ENCODE measurements around the gene MKNK1.

DNA sequence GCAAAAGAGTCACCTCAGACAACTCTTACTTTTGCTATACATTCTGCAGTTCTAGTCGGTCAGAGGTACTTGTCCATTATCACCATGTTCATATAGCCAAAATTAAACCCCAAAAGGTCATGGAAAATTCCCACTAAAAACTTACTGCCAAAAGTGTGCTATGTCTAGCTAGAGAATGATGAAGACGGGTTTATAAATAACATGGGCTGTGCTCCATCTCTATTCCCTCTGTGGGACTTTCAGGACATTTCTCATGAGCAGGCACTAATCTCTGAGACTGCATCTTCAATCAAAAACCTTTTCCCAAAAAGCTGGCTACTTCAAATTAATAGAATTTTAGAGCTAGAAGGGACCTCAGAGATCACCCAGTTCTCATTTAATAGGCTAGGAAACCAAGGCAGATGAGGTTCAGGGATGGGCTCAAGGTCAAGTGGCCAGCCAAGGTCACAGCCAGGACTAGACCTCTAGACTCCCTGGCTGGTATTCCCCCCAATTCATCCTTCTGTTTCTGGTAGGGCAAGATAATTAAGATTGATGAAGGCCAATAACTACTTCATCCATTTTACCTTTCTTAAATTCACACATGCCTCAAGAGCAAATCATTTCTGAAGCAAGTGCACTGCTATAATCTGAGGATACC lies 33.5 kb upstream of the MKNK1 start:
- TF ChIP-seq, protein P1, sequence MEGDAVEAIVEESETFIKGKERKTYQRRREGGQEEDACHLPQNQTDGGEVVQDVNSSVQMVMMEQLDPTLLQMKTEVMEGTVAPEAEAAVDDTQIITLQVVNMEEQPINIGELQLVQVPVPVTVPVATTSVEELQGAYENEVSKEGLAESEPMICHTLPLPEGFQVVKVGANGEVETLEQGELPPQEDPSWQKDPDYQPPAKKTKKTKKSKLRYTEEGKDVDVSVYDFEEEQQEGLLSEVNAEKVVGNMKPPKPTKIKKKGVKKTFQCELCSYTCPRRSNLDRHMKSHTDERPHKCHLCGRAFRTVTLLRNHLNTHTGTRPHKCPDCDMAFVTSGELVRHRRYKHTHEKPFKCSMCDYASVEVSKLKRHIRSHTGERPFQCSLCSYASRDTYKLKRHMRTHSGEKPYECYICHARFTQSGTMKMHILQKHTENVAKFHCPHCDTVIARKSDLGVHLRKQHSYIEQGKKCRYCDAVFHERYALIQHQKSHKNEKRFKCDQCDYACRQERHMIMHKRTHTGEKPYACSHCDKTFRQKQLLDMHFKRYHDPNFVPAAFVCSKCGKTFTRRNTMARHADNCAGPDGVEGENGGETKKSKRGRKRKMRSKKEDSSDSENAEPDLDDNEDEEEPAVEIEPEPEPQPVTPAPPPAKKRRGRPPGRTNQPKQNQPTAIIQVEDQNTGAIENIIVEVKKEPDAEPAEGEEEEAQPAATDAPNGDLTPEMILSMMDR (IDR thresholded peaks at IDR 0.05): no peak
- TF ChIP-seq, protein P2, sequence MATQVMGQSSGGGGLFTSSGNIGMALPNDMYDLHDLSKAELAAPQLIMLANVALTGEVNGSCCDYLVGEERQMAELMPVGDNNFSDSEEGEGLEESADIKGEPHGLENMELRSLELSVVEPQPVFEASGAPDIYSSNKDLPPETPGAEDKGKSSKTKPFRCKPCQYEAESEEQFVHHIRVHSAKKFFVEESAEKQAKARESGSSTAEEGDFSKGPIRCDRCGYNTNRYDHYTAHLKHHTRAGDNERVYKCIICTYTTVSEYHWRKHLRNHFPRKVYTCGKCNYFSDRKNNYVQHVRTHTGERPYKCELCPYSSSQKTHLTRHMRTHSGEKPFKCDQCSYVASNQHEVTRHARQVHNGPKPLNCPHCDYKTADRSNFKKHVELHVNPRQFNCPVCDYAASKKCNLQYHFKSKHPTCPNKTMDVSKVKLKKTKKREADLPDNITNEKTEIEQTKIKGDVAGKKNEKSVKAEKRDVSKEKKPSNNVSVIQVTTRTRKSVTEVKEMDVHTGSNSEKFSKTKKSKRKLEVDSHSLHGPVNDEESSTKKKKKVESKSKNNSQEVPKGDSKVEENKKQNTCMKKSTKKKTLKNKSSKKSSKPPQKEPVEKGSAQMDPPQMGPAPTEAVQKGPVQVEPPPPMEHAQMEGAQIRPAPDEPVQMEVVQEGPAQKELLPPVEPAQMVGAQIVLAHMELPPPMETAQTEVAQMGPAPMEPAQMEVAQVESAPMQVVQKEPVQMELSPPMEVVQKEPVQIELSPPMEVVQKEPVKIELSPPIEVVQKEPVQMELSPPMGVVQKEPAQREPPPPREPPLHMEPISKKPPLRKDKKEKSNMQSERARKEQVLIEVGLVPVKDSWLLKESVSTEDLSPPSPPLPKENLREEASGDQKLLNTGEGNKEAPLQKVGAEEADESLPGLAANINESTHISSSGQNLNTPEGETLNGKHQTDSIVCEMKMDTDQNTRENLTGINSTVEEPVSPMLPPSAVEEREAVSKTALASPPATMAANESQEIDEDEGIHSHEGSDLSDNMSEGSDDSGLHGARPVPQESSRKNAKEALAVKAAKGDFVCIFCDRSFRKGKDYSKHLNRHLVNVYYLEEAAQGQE (IDR thresholded peaks at IDR 0.05; ENCODE audit: insufficient read depth in 1 of 2, low read depth in 2 of 2, low read length in 1 of 2): no peak
- no peak for TF ChIP-seq POLR2AphosphoS5 (IDR thresholded peaks at IDR 0.05; ENCODE audit: low read depth, low read length)
